ENCODE data around the gene ARSI. TPM values are rescaled to one million over a fixed set of nuclear protein-coding genes. Genes with fewer than 3 reads are reported as not detected.
A peak's percentile ranks its signal among the peaks of the same experiment; 100 is the strongest.

The ARSI gene
- 2.9 and 3.2 TPM in 2 replicates for polyA plus RNA-seq (2011; rRNA removed)
- 10.5 and 13.8 TPM in 2 replicates for polyA plus RNA-seq (2012; cell fraction: cytosol; rRNA removed)
- 24.0 and 29.6 TPM in 2 replicates for polyA plus RNA-seq (2012; cell fraction: nucleus; rRNA removed)
- 17.4 to 24.1 TPM (median 22.0 TPM) in 3 replicates for polyA plus RNA-seq (2017; fragmentation: RNase III; extraction: RNeasy Plus Mini Kit Qiagen cat#74134 plus additional on column Dnase treatment)
- 3.4 and 5.7 TPM in 2 replicates for polyA minus RNA-seq (2011; rRNA and poly(A)+ RNA removed)

DNA sequence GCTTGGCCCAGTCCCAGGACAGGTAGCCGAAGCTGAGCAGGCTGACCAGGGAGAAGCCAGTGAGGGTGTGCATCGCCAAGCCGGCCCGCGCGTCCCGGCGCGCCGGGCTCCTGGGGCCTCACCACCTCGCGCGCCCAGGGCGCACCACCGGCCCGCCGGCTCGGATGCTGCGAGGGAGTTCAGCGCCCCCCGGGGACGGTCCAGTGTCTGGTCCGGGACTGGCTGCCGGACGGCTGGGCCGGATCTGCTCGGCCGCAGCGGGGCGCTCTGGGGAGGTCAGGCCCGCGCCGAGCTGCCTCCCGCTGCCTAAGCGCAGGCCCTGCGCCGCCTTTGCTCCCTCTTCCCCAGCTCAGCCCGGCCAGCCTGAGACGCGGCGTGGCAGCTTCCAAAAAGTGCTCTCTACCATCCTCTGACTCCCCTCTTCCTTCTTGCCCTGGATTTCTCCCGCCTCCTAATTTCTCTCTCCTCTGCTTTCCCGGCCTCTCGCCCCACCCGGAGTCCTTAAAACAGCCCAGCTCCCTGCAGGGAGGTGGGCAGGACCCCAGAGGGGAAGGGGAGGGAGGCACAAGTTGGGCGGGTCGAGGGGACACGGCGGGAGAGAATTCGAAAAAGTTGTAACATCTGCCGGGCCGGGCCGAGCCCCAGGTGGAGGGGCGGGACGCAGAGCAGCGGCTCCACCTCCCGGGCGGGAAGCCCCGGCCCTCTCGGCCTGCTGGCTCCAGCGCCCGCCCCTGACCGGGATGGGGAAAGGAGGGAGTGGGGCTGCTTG is at the start of gene ARSI:
ARSI (minus strand) TSS at position 605 of the 769 bp plus-strand sequence; CDS start at position 73, 532 bp downstream.
- TF ChIP-seq E2F6 (IDR thresholded peaks at IDR 0.05; ENCODE audit: borderline replicate concordance, low read depth) = no peak
- peak; percentile 28 to 47; a peak in 4 of 5 replicates for TF ChIP-seq RAD21 (conservative IDR thresholded peaks at IDR 0.05 in 1 of 2, IDR thresholded peaks at IDR 0.05 in 1 of 2)
- TF ChIP-seq SMC3 (IDR thresholded peaks at IDR 0.05) = peak; percentile 61
- TF ChIP-seq CTCF (IDR thresholded peaks at IDR 0.05) = peak; percentile 59
- TF ChIP-seq JUNB (IDR thresholded peaks at IDR 0.05) = no peak
- no peak for TF ChIP-seq SREBF2 (IDR thresholded peaks at IDR 0.05)
- no peak for TF ChIP-seq RNF2 (IDR thresholded peaks at IDR 0.05; ENCODE audit: borderline replicate concordance, low read depth)
- no peak for TF ChIP-seq FOSL2 (IDR thresholded peaks at IDR 0.05)
- TF ChIP-seq FOSL2 (CRISPR knock-in tag; IDR thresholded peaks at IDR 0.05) = no peak
- TF ChIP-seq, protein P1, sequence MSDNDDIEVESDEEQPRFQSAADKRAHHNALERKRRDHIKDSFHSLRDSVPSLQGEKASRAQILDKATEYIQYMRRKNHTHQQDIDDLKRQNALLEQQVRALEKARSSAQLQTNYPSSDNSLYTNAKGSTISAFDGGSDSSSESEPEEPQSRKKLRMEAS (IDR thresholded peaks at IDR 0.05) = peak; percentile 15; the same call in 1 of the 2 replicates
- POLR2A ChIA-PET = interaction anchor here (1.1 kb wide), 1 partner anchor 14 kb away, joined by 5 read pairs; no protein-coding TSS in a partner anchor
- peak within 1 kb of the TSS; percentile 87 to 90 for H3K27ac ChIP-seq
- WGBS (ENCODE audit: missing lambda C conversion rate) = 11% methylated on average over 38 of the region's 63 CpGs
- peak within 1 kb of the TSS; percentile 97 for H3K4me2 ChIP-seq
- peak within 1 kb of the TSS; percentile 58 for H3K4me3 ChIP-seq
- ATAC-seq (peak; percentile 77 to 91), DNase-seq (ENCODE audit: low read depth in 1 of 2, low spot score in 1 of 2) (peak; percentile 62 to 85), FAIRE-seq (no peak)
- CTCF ChIA-PET = interaction anchor here (0.7 to 6.9 kb wide), 23 partner anchors 8 to 142 kb away, joined by 3 to 75 read pairs (median 4); no protein-coding TSS in a partner anchor
- peaks cover 66% of the 10 kb centered on the region for H3K4me1 ChIP-seq
- H3K9me3 ChIP-seq = no peaks in the 10 kb centered on the region

DNA sequence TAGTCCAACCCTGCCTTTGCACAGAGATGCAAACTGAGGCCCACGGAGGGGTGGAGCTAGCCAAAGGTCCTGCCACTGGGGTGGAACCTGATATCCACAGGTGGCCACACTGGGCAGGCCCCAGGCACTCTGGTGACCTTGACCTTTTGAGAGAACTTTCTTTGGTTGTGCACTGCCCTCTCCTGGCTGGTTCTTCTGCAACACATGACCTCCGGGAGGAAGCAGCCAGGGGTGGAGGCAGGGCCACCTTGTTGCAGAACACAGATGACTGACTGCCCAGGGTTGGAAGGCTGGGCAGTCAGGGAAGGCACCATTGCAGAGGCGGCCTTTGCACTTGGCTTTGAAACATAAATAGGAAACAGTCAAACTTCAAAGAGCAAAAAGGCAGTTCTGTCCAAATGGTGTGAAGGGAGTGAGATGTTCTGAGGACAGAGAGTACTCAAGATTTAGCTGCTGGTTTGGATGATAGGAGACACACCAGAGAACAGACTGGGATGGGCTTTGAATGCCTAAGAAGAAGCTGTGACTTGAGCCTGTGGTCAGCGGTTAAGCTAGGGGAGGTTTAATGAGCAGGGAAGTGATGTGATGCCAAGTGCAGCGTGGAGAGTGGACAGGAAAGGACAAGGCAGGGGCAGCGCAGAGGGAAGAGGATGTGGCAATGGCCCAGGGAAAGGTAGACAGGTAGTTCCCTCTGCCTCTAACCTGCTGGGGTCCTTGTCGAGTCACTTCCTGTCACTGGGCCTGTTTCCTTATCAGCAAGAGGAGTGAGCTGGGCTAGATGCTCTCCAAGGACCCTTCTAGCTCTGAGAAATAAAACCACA is 48.0 kb upstream of the ARSI start:
- peaks cover 24% of the 10 kb centered on the region for H3K4me1 ChIP-seq
- peak; percentile 83 to 84 for DNase-seq (ENCODE audit: low read depth in 1 of 2, low spot score in 1 of 2)
- H3K27ac ChIP-seq = peak overlapping the region; percentile 46 to 72; a peak in 5 of 6 replicates
- ATAC-seq = peak; percentile 94 to 96
- CTCF ChIA-PET = interaction anchor here (0.6 to 7.1 kb wide), 66 partner anchors 9 to 276 kb away, joined by 3 to 155 read pairs (median 5); partner anchors contain the start of genes ARSI and CAMK2A
- POLR2A ChIA-PET = no interaction called here
- no peaks in the 10 kb centered on the region for H3K9me3 ChIP-seq
- H3K4me2 ChIP-seq = no peak overlapping the region
- FAIRE-seq = no peak
- 38% methylated on average over 7 of the region's 7 CpGs for WGBS (ENCODE audit: missing lambda C conversion rate)
- H3K4me3 ChIP-seq = no peak overlapping the region
- TF ChIP-seq EHF (CRISPR knock-in tag; IDR thresholded peaks at IDR 0.05) (no peak), CTCF (IDR thresholded peaks at IDR 0.05) (peak; percentile 93), TFCP2L1 (CRISPR knock-in tag; IDR thresholded peaks at IDR 0.05) (no peak), SMC3 (IDR thresholded peaks at IDR 0.05) (peak; percentile 98), RAD21 (conservative IDR thresholded peaks at IDR 0.05 in 1 of 2, IDR thresholded peaks at IDR 0.05 in 1 of 2) (peak; percentile 97), FOSB (CRISPR knock-in tag; IDR thresholded peaks at IDR 0.05) (no peak), CBX8 (IDR thresholded peaks at IDR 0.05) (no peak), REST (IDR thresholded peaks at IDR 0.05) (no peak), ESRRA (IDR thresholded peaks at IDR 0.05; ENCODE audit: borderline replicate concordance, low read length) (peak; percentile 98), CEBPB (IDR thresholded peaks at IDR 0.05) (0 out of 4 replicates have a peak, but pooled peaks of 1 of the 2 experiments have one; percentile 29), RARB (CRISPR knock-in tag; IDR thresholded peaks at IDR 0.05) (no peak), HDAC2 (IDR thresholded peaks at IDR 0.05) (no peak), USF2 (IDR thresholded peaks at IDR 0.05) (peak; percentile 52), ZFP36 (IDR thresholded peaks at IDR 0.05; ENCODE audit: borderline replicate concordance, partially characterized antibody) (peak; percentile 59)
- TF ChIP-seq, protein P1 (IDR thresholded peaks at IDR 0.05) = peak; percentile 78
